WTC11 (cell line): ENCODE results near the gene STOM.

Source experiments
- TEAD4 ChIP-seq: sonication (generic); formaldehyde crosslinking; IDR thresholded peaks from 2 replicates; pipeline ENCODE4 v1.8.0; 2022; ENCODE audit warnings: mild to moderate bottlenecking, missing genetic modification reagents
- ZNF317 ChIP-seq: sonication (generic); formaldehyde crosslinking; IDR thresholded peaks from 2 replicates; pipeline ENCODE4 v1.8.1; 2023; ENCODE audit warnings: low read depth, mild to moderate bottlenecking, moderate library complexity, missing genetic modification reagents, borderline replicate concordance
- ZNF416 ChIP-seq: fragments of 250-450 bp; sonication (Bioruptor Pico); IDR thresholded peaks from 2 replicates; pipeline ENCODE4 v1.9.0; 2021; ENCODE audit warnings: mild to moderate bottlenecking, inconsistent platforms
- TF ChIP-seq, protein P1 (sequence below): sonication (generic); formaldehyde crosslinking; IDR thresholded peaks from 2 replicates; pipeline ENCODE4 v1.8.0; 2022; ENCODE audit warnings: mild to moderate bottlenecking, missing genetic modification reagents
- TF ChIP-seq, protein P2 (sequence below): fragments of 250-450 bp; sonication (Bioruptor Pico); IDR thresholded peaks from 2 replicates; pipeline ENCODE4 v2.1.2; 2022; ENCODE audit warnings: mild to moderate bottlenecking, moderate library complexity
- TF ChIP-seq, protein P3 (sequence below): sonication (generic); formaldehyde crosslinking; IDR thresholded peaks from 2 replicates; pipeline ENCODE4 v1.8.1; 2022; ENCODE audit warnings: mild to moderate bottlenecking, moderate library complexity, missing genetic modification reagents
- TF ChIP-seq, protein P4 (sequence below): fragments of 200-600 bp; IDR thresholded peaks from 2 replicates; pipeline ENCODE4 v1.8.0; 2022; ENCODE audit warnings: antibody characterized with exemption
- TF ChIP-seq, protein P5 (sequence below): sonication (generic); formaldehyde crosslinking; IDR thresholded peaks from 2 replicates; pipeline ENCODE4 v1.8.1; 2023; ENCODE audit warnings: mild to moderate bottlenecking, missing genetic modification reagents, moderate library complexity
- TF ChIP-seq, protein P6 (sequence below): sonication (generic); formaldehyde crosslinking; IDR thresholded peaks from 2 replicates; pipeline ENCODE4 v1.8.1; 2022; ENCODE audit warnings: mild to moderate bottlenecking, missing genetic modification reagents, moderate library complexity, borderline replicate concordance

DNA sequence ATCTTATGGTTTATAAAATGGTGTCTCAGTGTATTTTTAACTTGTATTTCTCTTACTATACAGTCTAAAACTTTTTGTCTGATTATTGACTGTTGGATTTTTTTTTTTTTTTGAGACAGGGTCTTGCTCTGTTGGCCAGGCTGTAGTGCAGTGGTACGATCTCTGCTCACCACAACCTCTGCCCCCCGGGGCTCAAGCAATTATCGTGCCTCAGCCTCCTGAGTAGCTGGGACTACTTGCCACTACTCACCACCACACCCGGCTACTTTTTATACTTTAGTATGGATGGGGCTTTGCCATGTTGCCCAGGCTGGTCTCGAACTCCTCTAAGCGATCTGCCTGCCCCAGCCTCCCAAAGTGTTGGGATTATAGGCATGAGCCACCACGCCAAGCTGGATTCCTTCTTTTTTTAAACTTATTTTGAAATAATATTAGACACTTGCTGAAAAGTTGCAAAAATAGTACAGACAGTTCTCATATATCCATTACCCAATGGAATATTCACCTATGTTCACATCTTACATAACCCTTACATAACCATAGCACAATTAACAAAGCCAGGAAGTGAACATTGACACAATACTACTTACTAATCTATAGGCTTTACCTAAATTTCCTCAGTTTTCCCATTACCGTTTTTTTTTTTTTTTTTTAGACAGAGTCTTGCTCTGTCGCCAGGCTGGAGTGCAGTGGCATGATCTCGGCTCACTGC lies 47.2 kb downstream of the STOM start:
- TF ChIP-seq TEAD4 (CRISPR knock-in tag) (no peak), ZNF317 (CRISPR knock-in tag) (no peak), ZNF416 (no peak)
- TF ChIP-seq, protein P1, sequence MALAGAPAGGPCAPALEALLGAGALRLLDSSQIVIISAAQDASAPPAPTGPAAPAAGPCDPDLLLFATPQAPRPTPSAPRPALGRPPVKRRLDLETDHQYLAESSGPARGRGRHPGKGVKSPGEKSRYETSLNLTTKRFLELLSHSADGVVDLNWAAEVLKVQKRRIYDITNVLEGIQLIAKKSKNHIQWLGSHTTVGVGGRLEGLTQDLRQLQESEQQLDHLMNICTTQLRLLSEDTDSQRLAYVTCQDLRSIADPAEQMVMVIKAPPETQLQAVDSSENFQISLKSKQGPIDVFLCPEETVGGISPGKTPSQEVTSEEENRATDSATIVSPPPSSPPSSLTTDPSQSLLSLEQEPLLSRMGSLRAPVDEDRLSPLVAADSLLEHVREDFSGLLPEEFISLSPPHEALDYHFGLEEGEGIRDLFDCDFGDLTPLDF, result no peak
- TF ChIP-seq, protein P2, sequence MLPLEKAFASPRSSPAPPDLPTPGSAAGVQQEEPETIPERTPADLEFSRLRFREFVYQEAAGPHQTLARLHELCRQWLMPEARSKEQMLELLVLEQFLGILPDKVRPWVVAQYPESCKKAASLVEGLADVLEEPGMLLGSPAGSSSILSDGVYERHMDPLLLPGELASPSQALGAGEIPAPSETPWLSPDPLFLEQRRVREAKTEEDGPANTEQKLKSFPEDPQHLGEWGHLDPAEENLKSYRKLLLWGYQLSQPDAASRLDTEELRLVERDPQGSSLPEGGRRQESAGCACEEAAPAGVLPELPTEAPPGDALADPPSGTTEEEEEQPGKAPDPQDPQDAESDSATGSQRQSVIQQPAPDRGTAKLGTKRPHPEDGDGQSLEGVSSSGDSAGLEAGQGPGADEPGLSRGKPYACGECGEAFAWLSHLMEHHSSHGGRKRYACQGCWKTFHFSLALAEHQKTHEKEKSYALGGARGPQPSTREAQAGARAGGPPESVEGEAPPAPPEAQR, result no peak
- TF ChIP-seq, protein P3, sequence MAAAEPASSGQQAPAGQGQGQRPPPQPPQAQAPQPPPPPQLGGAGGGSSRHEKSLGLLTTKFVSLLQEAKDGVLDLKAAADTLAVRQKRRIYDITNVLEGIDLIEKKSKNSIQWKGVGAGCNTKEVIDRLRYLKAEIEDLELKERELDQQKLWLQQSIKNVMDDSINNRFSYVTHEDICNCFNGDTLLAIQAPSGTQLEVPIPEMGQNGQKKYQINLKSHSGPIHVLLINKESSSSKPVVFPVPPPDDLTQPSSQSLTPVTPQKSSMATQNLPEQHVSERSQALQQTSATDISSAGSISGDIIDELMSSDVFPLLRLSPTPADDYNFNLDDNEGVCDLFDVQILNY (CRISPR knock-in tag), result no peak
- TF ChIP-seq, protein P4, sequence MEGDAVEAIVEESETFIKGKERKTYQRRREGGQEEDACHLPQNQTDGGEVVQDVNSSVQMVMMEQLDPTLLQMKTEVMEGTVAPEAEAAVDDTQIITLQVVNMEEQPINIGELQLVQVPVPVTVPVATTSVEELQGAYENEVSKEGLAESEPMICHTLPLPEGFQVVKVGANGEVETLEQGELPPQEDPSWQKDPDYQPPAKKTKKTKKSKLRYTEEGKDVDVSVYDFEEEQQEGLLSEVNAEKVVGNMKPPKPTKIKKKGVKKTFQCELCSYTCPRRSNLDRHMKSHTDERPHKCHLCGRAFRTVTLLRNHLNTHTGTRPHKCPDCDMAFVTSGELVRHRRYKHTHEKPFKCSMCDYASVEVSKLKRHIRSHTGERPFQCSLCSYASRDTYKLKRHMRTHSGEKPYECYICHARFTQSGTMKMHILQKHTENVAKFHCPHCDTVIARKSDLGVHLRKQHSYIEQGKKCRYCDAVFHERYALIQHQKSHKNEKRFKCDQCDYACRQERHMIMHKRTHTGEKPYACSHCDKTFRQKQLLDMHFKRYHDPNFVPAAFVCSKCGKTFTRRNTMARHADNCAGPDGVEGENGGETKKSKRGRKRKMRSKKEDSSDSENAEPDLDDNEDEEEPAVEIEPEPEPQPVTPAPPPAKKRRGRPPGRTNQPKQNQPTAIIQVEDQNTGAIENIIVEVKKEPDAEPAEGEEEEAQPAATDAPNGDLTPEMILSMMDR, result no peak
- TF ChIP-seq, protein P5, sequence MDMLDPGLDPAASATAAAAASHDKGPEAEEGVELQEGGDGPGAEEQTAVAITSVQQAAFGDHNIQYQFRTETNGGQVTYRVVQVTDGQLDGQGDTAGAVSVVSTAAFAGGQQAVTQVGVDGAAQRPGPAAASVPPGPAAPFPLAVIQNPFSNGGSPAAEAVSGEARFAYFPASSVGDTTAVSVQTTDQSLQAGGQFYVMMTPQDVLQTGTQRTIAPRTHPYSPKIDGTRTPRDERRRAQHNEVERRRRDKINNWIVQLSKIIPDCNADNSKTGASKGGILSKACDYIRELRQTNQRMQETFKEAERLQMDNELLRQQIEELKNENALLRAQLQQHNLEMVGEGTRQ (CRISPR knock-in tag), result no peak
- TF ChIP-seq, protein P6, sequence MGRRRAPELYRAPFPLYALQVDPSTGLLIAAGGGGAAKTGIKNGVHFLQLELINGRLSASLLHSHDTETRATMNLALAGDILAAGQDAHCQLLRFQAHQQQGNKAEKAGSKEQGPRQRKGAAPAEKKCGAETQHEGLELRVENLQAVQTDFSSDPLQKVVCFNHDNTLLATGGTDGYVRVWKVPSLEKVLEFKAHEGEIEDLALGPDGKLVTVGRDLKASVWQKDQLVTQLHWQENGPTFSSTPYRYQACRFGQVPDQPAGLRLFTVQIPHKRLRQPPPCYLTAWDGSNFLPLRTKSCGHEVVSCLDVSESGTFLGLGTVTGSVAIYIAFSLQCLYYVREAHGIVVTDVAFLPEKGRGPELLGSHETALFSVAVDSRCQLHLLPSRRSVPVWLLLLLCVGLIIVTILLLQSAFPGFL (CRISPR knock-in tag), result no peak
